Measurements from ENCODE around the gene MOB3A.

DNA sequence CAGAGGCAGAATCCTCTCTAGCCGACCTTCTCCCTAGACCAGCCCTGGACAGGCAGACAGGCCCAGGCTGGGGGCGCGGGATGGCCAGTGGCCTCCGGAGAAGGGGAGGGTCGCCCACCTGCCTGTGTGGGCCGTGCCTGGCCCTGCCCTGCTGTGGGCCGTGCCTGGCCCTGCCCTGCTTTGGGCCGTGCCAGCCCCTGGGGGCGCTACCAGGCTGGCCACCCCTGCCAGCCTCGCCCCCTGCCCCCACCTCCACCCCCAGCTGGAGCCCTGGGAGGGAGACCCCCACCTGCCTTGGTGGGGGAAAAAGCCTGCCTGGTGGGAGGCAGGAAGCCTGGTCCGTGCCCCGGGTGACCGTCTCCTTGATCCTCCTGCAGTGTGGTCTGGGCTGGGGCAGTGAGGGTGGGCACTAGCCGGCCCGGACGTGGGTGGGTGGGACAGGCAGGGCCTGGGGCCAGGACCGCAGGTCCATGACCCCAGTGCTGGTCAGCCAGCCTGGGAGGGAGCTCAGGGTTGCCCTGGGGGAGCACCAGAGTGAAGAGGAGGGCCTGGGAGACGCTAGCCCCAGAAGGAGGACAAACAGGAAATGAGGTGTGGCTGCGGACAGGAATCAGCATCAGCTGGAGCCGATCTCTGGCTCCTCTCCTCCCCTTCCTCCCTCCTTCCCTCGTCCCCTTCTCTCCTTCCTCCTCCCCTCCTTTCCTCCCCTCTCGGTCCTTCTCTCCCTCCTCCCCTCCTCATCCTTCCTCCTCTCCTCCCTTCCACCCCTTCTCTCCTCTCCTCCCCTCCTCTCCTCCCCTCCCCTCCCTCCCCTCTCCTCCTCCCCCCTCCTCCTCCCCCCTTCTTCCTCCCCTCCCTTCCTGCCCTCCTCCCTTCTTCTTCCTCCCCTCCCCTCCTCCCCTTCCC lies 39.9 kb downstream of the MOB3A start:
- TF ChIP-seq, protein P1, sequence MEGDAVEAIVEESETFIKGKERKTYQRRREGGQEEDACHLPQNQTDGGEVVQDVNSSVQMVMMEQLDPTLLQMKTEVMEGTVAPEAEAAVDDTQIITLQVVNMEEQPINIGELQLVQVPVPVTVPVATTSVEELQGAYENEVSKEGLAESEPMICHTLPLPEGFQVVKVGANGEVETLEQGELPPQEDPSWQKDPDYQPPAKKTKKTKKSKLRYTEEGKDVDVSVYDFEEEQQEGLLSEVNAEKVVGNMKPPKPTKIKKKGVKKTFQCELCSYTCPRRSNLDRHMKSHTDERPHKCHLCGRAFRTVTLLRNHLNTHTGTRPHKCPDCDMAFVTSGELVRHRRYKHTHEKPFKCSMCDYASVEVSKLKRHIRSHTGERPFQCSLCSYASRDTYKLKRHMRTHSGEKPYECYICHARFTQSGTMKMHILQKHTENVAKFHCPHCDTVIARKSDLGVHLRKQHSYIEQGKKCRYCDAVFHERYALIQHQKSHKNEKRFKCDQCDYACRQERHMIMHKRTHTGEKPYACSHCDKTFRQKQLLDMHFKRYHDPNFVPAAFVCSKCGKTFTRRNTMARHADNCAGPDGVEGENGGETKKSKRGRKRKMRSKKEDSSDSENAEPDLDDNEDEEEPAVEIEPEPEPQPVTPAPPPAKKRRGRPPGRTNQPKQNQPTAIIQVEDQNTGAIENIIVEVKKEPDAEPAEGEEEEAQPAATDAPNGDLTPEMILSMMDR (IDR thresholded peaks at IDR 0.05; ENCODE audit: poor library complexity), result no peak
- TF ChIP-seq EZH2 (IDR thresholded peaks at IDR 0.05; ENCODE audit: borderline replicate concordance) (no peak), EZH2phosphoT487 (IDR thresholded peaks at IDR 0.05; ENCODE audit: low read depth, severe bottlenecking, unreplicated experiment) (no peak)
